COLO668 (cell line): ENCODE data around the gene FMN1.

Experiments
- DNase-seq: peaks from one replicate; lab custom pipeline; 2025; ENCODE audit not compliant: unreplicated experiment; lab: John Stamatoyannopoulos, UW

The FMN1 gene

GRCh38 chr15:33027306-33028035, 167.0 kb downstream of the FMN1 start:
- DNase-seq: peak; percentile 7

GRCh38 chr15:33026614-33027013, 167.9 kb downstream of the FMN1 start:
- DNase-seq: peak; percentile 29

DNA sequence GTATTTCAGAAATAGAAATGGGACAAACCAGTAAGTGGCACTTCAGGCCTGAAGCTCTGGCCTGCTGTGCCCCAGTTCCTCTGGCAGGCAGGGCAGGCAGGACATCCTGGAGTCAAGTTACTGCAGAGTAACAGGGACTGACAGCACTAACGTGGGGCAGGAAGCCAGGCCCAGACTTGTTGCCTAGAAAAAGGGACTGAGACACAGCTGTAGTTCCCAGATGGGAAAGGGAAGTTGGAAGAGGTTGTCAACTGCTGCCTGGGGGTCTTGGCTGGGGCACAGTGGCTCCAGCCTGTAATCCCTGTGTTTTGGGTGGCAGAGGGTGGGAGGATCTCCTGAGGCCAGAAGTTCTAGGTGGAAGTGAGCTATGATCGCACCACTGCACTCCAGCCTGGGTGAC, 171.9 kb downstream of the FMN1 start:
- peak; percentile 49 for DNase-seq

DNA sequence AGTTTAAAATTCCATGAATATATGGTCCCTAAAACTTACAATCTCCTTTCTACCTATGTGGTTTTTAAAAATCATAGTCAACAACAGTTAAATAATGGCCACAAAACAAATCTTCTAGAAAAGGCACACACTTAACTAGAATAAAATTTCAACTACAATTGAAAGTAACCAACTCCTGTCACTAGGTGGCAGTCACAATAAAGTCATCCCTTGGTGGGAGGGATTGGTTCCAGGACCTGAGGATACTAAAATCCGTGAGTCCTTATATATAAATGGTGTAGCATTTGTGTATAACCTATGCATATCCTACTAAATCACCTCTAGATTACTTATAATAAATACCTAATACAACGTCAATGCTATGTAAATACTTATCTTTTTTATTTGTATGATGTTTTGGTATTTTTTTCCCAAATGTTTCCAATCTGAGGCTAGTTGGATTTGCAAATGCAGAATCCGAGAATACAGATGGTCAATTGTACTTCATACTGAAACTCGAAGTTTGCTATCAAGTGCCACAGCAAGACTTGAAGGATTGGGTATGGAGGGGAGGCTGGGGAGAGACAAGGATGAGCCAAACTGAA, 172.6 kb downstream of the FMN1 start:
- DNase-seq: peak; percentile 10

DNA sequence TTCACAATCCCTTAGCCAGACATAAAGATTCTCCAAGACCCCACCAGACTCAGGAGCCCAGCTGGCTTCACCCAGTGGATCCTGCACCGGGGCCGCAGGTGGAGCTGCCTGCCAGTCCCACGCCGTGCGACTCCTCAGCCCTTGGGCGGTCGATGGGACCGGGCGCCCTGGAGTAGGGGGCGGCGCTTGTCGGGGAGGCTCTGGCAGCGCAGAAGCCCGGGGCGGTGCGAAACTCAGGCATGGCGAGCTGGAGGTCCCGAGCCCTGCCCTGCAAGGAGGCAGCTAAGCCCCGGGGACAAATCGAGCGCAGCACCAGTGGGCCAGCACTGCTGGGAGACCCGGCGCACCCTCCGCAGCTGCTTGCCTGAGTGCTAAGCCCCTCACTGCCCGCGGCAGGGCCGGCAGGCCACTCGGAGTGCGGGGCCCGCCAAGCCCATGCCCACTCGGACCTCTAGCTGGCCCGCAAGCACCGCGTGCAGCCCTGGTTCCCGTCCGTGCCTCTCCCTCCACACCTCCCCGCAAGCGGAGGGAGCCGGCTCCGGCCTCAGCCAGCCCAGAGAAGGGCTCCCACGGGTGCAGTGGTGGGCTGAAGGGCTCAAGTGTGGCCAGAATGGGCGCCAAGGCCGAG, 175.0 kb downstream of the FMN1 start:
- DNase-seq: no peak

GRCh38 chr15:33016405-33017024, 178.0 kb downstream of the FMN1 start:
- peak; percentile 50 for DNase-seq

GRCh38 chr15:33014586-33014985, 179.9 kb downstream of the FMN1 start:
- DNase-seq: no peak

DNA sequence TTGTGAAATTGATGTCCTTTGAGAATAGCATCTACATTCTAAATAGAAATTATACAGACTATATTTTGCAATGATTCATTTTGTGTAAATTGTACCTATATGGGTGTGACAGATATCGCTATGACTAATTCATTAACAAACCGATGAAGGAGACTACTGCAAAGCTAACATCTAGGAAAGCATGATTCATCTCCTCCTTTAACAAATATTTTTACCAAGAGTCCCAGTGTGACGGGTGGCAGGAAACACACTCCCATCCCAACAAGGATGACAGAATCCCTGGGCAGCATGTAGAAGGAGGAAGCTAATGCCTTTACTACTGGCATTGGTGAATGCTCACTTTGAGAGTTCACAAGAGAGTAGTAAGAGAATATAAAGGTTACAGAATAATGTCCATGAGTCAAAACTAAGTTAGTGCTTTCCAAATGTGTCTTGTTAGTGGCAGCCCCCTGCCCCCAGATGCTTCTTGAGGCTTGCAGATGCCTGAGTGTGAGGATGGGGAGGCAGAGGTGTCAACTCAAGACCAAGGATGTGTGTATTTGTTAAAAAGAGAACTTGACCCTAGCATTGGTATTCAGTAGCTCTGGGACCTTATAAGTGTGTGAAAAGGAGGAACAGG, 180.6 kb downstream of the FMN1 start:
- DNase-seq: peak; percentile 11

GRCh38 chr15:33011976-33012375, 182.5 kb downstream of the FMN1 start:
- DNase-seq: no peak

DNA sequence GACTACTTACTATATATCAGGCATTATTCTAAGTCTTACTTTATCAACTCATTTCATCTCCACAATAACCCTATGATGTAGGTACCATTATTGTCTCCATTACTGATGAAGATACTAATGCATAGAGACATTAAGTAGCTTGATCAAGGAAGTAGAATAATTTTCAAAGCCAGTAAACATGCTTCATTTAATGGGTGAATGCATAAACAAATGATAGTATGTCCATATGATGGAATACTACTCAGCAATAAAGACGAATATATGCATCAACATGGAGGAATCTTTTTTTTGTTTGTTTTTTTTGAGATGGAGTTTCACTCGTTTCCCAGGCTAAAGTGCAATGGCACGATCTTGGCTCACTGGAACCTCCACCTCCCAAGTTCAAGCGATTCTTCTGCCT, 184.9 kb downstream of the FMN1 start:
- no peak for DNase-seq

DNA sequence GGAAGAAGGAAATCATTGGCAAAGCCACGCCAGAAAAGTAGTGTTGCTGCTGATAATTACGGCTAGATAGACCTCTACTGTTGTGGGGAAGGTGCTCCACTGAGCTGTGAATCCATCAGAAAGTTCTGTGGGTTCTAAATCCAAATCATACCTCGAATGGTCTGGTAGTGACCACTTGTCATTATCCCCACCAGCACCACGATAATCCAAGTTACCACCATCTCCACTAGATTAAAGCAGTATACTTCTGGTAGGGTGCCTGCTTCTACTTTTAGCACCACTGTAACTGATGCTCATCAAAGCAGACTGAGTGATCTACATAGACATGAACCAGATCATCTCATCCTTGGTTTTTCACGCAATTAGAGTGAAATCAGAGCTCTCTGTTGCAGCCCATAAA, 185.5 kb downstream of the FMN1 start:
- DNase-seq: no peak

DNA sequence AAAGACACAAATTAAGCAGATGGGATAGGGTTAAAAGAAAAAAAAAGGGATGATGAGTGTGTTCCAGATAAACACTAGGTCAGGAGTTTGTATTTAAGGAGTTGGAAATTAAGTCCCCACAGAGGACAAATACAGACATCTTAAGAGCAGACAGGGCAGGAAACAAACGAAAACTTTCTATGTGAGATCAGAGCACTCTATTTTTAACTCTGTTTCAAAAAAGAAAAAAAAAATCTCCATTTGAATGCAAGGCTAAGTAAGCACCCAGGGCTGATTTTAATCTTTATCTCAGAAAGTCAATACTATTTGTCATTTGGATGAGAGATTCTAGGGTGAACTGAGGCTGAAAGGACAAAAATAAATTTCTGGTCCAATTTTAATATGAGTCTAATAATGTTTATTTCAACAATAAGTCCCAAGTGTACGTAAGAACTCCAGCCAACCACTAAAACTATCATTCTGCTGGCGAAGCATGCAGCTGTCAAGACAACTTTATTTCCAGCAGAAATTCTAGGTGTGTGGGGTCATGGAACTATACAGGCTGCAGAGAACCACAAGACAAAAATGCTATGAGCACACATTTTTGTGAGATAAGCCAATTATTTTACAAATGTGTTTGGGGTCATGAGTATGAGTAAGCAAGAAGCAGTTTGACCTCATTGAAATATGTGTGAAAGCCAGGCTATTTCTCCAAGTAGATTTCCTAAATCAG, 186.1 kb downstream of the FMN1 start:
- DNase-seq: no peak

DNA sequence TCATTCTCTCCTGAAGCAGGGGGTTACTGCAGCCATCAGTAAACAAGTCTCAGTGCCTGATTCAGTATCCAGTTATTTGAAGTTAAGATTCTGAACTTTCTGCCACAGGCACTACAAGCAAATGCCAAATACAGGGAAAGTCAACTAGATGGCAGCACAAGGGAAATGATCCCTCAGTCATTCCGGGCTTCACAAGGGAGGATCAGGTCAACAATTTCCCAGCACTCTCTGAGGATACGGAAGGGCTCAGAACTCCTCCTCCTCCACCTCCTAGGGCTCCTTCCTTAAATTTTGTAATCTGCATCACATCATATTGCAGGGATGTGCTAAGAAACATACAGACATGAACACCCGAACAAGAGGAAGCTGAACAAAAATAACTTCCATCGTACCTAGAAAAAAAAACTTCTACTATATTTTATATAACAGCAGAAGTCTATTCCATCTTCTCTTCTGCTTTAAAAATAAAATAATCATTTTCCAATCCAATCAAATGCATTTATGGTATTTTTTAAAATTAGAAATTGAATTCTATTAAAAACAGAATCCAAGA, 187.1 kb downstream of the FMN1 start:
- no peak for DNase-seq

- DNase-seq: no peak
Measured at GRCh38 chr15:33005582-33005981, 188.9 kb downstream of the FMN1 start.

DNA sequence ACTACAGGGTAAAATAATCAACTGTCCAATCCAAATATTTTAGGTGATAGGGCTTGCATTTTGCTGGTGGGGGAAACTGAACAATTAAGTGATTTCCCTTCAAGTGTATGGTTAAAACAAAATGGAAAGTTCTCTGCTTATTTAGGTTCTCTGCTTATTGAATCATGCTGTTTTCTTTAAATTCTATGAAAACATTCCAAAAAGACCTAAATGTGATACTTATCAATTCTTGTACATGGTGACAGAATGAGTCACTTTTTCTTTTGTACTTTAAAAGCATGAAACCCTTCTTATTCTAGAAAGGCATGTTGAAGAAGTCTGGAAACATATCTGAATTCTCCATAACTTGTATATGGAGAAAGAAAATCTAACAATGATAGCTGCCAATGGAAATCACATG, 192.6 kb downstream of the FMN1 start:
- no peak for DNase-seq

DNA sequence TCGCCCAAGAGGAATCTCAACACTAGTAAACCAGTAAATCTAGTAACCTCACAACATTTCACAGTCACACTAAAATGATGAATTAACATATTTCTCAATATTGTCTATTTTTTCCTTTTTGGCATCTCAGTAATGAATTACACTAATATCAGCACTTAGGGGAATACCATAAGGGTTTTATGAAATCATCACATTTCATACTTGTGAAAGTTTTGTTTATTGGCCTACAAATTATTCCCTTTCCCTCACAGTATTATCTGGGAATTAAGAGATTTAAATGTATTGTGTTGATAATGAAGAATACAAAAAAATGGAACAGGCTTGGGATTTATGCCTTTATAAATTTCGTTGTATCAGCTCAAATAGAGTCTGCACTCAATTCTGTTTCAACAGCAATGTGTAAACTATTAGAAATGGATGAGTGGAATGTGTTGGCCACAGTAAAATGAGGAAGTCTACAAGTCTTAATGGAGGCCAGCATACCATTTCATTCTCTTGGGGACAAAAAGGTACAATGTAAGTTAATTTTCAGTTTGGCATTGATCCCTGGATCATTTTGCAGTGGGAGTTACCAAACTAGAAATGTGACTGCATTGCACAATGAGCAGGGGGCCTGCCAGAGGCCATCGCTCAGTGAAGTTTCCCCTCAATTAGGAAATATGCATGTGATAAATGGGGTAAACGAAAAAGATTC, 195.4 kb downstream of the FMN1 start:
- no peak for DNase-seq

DNA sequence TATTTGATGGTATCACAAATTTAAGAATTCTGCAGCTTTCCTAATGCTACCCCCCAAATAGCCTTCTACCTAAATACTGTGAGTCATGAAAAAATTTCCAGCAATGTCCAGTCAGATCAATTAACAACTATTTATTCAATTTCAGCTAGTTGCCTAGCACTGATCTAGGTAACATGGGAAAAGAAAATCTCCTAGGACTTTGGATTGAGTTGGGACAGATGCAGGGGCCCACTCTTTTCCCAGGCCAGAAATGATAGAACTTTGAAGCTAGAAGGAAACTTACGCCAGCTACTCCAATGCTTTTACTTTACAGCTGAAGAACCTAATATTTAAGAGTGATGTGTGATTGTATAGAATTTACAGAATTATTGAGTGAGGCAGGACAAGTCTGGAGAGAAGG, 196.3 kb downstream of the FMN1 start:
- no peak for DNase-seq

- DNase-seq: no peak
Measured at GRCh38 chr15:32994810-32995424, 199.6 kb downstream of the FMN1 start.

- DNase-seq: no peak
Measured at GRCh38 chr15:32993285-32993684, 201.2 kb downstream of the FMN1 start.
